ENCODE data around the gene POMGNT1.

The POMGNT1 gene

DNA sequence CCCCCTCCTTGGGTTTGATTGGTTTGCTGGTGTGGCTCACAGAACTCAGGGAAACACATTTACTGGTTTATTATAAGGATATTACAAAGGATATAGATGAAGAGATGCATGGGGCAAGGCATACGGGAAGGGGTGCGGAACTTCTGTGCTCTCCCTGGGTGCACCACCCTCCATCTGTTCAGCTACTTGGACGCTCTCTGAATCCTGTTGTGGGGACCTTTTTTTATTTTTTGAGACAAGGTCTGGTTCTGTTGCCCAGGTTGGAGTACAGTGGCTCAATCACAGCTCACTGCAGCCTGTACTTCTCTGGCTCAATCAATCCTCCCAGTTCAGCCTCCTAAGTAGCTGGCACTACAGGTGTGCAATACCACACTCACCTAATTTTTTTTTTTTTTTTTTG is 12.3 kb upstream of the POMGNT1 start:
- TF ChIP-seq ZNF76 (tag by site-specific recombination; IDR thresholded peaks at IDR 0.05; ENCODE audit: borderline replicate concordance, low read depth): no peak
- TF ChIP-seq ZNF785 (tag by site-specific recombination; IDR thresholded peaks at IDR 0.05): no peak
- TF ChIP-seq ZNF521 (tag by site-specific recombination; IDR thresholded peaks at IDR 0.05): no peak
- TF ChIP-seq, protein P1, sequence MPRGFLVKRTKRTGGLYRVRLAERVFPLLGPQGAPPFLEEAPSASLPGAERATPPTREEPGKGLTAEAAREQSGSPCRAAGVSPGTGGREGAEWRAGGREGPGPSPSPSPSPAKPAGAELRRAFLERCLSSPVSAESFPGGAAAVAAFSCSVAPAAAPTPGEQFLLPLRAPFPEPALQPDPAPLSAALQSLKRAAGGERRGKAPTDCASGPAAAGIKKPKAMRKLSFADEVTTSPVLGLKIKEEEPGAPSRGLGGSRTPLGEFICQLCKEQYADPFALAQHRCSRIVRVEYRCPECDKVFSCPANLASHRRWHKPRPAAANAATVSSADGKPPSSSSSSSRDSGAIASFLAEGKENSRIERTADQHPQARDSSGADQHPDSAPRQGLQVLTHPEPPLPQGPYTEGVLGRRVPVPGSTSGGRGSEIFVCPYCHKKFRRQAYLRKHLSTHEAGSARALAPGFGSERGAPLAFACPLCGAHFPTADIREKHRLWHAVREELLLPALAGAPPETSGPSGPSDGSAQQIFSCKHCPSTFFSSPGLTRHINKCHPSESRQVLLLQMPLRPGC (tag by site-specific recombination; IDR thresholded peaks at IDR 0.05): no peak
- no peak for TF ChIP-seq ZNF155 (tag by site-specific recombination; IDR thresholded peaks at IDR 0.05)
- no peak for TF ChIP-seq ZNF623 (tag by site-specific recombination; IDR thresholded peaks at IDR 0.05)
- no peak for TF ChIP-seq HOXD13 (CRISPR knock-in tag; IDR thresholded peaks at IDR 0.05; ENCODE audit: borderline replicate concordance)
- TF ChIP-seq, protein P2, sequence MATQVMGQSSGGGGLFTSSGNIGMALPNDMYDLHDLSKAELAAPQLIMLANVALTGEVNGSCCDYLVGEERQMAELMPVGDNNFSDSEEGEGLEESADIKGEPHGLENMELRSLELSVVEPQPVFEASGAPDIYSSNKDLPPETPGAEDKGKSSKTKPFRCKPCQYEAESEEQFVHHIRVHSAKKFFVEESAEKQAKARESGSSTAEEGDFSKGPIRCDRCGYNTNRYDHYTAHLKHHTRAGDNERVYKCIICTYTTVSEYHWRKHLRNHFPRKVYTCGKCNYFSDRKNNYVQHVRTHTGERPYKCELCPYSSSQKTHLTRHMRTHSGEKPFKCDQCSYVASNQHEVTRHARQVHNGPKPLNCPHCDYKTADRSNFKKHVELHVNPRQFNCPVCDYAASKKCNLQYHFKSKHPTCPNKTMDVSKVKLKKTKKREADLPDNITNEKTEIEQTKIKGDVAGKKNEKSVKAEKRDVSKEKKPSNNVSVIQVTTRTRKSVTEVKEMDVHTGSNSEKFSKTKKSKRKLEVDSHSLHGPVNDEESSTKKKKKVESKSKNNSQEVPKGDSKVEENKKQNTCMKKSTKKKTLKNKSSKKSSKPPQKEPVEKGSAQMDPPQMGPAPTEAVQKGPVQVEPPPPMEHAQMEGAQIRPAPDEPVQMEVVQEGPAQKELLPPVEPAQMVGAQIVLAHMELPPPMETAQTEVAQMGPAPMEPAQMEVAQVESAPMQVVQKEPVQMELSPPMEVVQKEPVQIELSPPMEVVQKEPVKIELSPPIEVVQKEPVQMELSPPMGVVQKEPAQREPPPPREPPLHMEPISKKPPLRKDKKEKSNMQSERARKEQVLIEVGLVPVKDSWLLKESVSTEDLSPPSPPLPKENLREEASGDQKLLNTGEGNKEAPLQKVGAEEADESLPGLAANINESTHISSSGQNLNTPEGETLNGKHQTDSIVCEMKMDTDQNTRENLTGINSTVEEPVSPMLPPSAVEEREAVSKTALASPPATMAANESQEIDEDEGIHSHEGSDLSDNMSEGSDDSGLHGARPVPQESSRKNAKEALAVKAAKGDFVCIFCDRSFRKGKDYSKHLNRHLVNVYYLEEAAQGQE (tag by site-specific recombination; IDR thresholded peaks at IDR 0.05): no peak
- no peak for TF ChIP-seq ZEB2 (tag by site-specific recombination; IDR thresholded peaks at IDR 0.05)
- TF ChIP-seq ZNF16 (tag by site-specific recombination; IDR thresholded peaks at IDR 0.05; ENCODE audit: low read depth): no peak
- no peak for TF ChIP-seq ZNF837 (tag by site-specific recombination; IDR thresholded peaks at IDR 0.05)
- TF ChIP-seq, protein P3, sequence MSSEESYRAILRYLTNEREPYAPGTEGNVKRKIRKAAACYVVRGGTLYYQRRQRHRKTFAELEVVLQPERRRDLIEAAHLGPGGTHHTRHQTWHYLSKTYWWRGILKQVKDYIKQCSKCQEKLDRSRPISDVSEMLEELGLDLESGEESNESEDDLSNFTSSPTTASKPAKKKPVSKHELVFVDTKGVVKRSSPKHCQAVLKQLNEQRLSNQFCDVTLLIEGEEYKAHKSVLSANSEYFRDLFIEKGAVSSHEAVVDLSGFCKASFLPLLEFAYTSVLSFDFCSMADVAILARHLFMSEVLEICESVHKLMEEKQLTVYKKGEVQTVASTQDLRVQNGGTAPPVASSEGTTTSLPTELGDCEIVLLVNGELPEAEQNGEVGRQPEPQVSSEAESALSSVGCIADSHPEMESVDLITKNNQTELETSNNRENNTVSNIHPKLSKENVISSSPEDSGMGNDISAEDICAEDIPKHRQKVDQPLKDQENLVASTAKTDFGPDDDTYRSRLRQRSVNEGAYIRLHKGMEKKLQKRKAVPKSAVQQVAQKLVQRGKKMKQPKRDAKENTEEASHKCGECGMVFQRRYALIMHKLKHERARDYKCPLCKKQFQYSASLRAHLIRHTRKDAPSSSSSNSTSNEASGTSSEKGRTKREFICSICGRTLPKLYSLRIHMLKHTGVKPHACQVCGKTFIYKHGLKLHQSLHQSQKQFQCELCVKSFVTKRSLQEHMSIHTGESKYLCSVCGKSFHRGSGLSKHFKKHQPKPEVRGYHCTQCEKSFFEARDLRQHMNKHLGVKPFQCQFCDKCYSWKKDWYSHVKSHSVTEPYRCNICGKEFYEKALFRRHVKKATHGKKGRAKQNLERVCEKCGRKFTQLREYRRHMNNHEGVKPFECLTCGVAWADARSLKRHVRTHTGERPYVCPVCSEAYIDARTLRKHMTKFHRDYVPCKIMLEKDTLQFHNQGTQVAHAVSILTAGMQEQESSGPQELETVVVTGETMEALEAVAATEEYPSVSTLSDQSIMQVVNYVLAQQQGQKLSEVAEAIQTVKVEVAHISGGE (tag by site-specific recombination; conservative IDR thresholded peaks at IDR 0.05; ENCODE audit: low read depth): no peak
- no peak for TF ChIP-seq ZNF560 (tag by site-specific recombination; IDR thresholded peaks at IDR 0.05; ENCODE audit: borderline replicate concordance)
- TF ChIP-seq, protein P4, sequence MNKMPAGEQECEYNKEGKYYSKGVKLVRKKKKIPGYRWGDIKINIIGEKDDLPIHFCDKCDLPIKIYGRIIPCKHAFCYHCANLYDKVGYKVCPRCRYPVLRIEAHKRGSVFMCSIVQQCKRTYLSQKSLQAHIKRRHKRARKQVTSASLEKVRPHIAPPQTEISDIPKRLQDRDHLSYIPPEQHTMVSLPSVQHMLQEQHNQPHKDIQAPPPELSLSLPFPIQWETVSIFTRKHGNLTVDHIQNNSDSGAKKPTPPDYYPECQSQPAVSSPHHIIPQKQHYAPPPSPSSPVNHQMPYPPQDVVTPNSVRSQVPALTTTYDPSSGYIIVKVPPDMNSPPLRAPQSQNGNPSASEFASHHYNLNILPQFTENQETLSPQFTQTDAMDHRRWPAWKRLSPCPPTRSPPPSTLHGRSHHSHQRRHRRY (tag by site-specific recombination; IDR thresholded peaks at IDR 0.05): no peak
- no peak for TF ChIP-seq ZSCAN16 (tag by site-specific recombination; IDR thresholded peaks at IDR 0.05)
- no peak for TF ChIP-seq ZNF274 (IDR thresholded peaks at IDR 0.05; ENCODE audit: low read length)
- TF ChIP-seq ZNF274 (tag by site-specific recombination; IDR thresholded peaks at IDR 0.05; ENCODE audit: borderline replicate concordance): no peak
- TF ChIP-seq ZNF239 (tag by site-specific recombination; IDR thresholded peaks at IDR 0.05): no peak
- TF ChIP-seq GLI4 (tag by site-specific recombination; IDR thresholded peaks at IDR 0.05): no peak
- Histone ChIP-seq H3K4me3 (ENCODE audit: low read depth, low read length) (no peak overlapping the region), H3K9me3 (ENCODE audit: control insufficient read depth, insufficient read depth, low read depth, low read length) (no peaks in the 10 kb centered on the region), H3K27ac (ENCODE audit: extremely low read depth, low read depth, low read length) (no peak overlapping the region), H3K36me3 (ENCODE audit: control insufficient read depth in 2 of 2, insufficient read depth in 1 of 2, low read length in 2 of 2) (peaks cover 0 to 8% of the 10 kb centered on the region in 2 experiments; a peak in 2 of 3 replicates), H3K4me1 (ENCODE audit: control insufficient read depth, insufficient read depth, low read length) (no peaks in the 10 kb centered on the region)
- ChIA-PET POLR2A (no interaction called here), CTCF (interaction anchor here (1.0 to 1.4 kb wide), 2 partner anchors 10 to 13 kb away, joined by 3 to 14 read pairs; no protein-coding TSS in a partner anchor)
